ENCODE measurements around the gene PARD3B. TPM values are rescaled to one million over a fixed set of nuclear protein-coding genes. Genes with fewer than 3 reads are reported as not detected.

The PARD3B gene
- total and polyA plus RNA-seq, 12 donors = 0.46 to 12.4 (median 8.3) TPM

DNA sequence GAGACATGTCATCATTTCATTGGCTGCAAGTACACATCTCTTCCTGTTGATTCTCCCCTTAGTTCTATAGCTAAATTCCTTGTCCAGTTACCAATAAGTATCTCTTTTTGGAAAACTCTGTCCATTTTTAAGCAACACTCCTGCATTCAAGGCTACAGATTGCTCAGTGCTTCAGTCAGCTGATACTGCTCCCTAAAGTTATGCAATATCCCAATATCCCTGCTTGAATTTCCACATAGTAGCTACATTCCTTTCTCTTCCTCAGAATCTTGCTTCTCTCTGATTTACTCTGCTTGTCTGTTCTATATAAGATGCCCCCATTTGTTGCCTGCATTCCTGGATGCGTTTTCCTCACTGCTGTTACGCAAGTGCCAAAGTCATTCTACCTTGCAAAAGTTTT, 109.8 kb downstream of the PARD3B start:
- Histone ChIP-seq H3K36me3 (no peaks in the 10 kb centered on the region), H3K9me3 (peaks cover 0 to 12% (median 0%) of the 10 kb centered on the region in 11 donors), H3K27ac (no peak overlapping the region), H3K4me1 (peaks cover 0 to 5% (median 0%) of the 10 kb centered on the region in 9 donors), H3K4me3 (no peak overlapping the region), H3K27me3 (no peaks in the 10 kb centered on the region)
- ATAC-seq (peak in 2 of 8 donors; percentile 68 to 72), DNase-seq (no peak)
- TF ChIP-seq, protein P1, sequence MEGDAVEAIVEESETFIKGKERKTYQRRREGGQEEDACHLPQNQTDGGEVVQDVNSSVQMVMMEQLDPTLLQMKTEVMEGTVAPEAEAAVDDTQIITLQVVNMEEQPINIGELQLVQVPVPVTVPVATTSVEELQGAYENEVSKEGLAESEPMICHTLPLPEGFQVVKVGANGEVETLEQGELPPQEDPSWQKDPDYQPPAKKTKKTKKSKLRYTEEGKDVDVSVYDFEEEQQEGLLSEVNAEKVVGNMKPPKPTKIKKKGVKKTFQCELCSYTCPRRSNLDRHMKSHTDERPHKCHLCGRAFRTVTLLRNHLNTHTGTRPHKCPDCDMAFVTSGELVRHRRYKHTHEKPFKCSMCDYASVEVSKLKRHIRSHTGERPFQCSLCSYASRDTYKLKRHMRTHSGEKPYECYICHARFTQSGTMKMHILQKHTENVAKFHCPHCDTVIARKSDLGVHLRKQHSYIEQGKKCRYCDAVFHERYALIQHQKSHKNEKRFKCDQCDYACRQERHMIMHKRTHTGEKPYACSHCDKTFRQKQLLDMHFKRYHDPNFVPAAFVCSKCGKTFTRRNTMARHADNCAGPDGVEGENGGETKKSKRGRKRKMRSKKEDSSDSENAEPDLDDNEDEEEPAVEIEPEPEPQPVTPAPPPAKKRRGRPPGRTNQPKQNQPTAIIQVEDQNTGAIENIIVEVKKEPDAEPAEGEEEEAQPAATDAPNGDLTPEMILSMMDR (IDR thresholded peaks at IDR 0.05) = no peak
- intact Hi-C loops (cut with DNase I) = no loop called here
- 96 to 97% methylated on average over 2 of the region's 2 CpGs for WGBS, 2 donors

DNA sequence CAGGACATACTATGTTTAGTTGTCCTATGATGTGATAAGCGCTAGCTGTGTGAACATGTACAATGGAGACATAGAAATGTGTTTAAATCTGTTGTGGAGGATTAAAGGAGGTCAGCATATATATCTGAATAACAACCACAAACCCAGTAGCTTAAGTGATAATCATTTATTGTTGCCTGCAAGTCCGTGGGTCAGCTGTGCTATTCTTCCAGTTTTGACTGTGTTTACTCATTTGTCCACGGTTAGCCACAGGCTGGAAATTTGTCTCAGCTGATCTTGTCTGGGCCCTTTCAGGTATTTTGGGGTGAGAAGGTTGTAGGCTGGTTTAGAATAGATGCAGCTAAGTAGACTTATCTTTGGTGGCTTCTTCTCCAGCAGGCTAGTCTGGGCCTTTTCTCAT, 110.4 kb downstream of the PARD3B start:
- Histone ChIP-seq H3K9me3 (peaks cover 0 to 12% (median 0%) of the 10 kb centered on the region in 11 donors), H3K36me3 (no peaks in the 10 kb centered on the region), H3K4me1 (peaks cover 0 to 5% (median 0%) of the 10 kb centered on the region in 9 donors), H3K27me3 (no peaks in the 10 kb centered on the region), H3K4me3 (no peak overlapping the region), H3K27ac (no peak overlapping the region)
- TF ChIP-seq, protein P1 (IDR thresholded peaks at IDR 0.05) = no peak
- intact Hi-C loops (cut with DNase I) = no loop called here
- ATAC-seq (no peak), DNase-seq (no peak)
- 93 to 94% methylated on average over 3 of the region's 3 CpGs for WGBS, 2 donors

GRCh38 chr2:204657024-204657423, 111.7 kb downstream of the PARD3B start:
- no peak for DNase-seq
- no peaks in the 10 kb centered on the region for H3K27me3 ChIP-seq
- H3K36me3 ChIP-seq = no peaks in the 10 kb centered on the region
- H3K4me3 ChIP-seq = no peak overlapping the region
- 95 to 97% methylated on average over 1 of the region's 1 CpG for WGBS, 2 donors
- TF ChIP-seq, protein P1 (IDR thresholded peaks at IDR 0.05) = no peak
- intact Hi-C loops (cut with DNase I) = no loop called here
- H3K4me1 ChIP-seq = peaks cover 0 to 5% (median 0%) of the 10 kb centered on the region in 9 donors
- peaks cover 0 to 7% (median 0%) of the 10 kb centered on the region in 11 donors for H3K9me3 ChIP-seq
- no peak for ATAC-seq
- no peak overlapping the region for H3K27ac ChIP-seq

GRCh38 chr2:204662956-204663355, 117.7 kb downstream of the PARD3B start:
- 96 to 99% methylated on average over 5 of the region's 5 CpGs for WGBS, 2 donors
- ATAC-seq = no peak
- Histone ChIP-seq H3K36me3 (no peaks in the 10 kb centered on the region), H3K4me1 (peaks cover 0 to 19% (median 6%) of the 10 kb centered on the region in 9 donors), H3K9me3 (no peaks in the 10 kb centered on the region), H3K27me3 (no peaks in the 10 kb centered on the region), H3K4me3 (no peak overlapping the region), H3K27ac (no peak overlapping the region)
- TF ChIP-seq, protein P1 (IDR thresholded peaks at IDR 0.05) = no peak
- intact Hi-C loops (cut with DNase I) = no loop called here
- no peak for DNase-seq

Data from heart right ventricle (tissue), 16 donors.